MM.1S (cell line): ENCODE results near the gene TBC1D16.
"Not testable (repeated sequence)": the region's sequence is repeated elsewhere in the genome, so short reads cannot be mapped to it uniquely, and the experiment has no call there.

Source experiments
- DNase-seq: peaks from one replicate; pipeline ENCODE4 v3.0.0-alpha.2; 2015
- H2AFZ ChIP-seq: fragments of 300-600 bp; sonication (generic); 2 replicates; pipeline ENCODE4 v1.6.0; 2016; ENCODE audit warnings: antibody characterized with exemption, low read length
- H3F3A ChIP-seq: fragments of 300-600 bp; sonication (generic); 2 replicates; pipeline ENCODE4 v1.6.1; 2016; ENCODE audit warnings: mild to moderate bottlenecking, antibody characterized with exemption, low read length, moderate library complexity, mixed read lengths; ENCODE audit not compliant: insufficient read depth
- H3K27ac ChIP-seq: fragments of 300-600 bp; sonication (generic); 2 replicates; pipeline ENCODE4 v1.5.1; 2016; ENCODE audit warnings: mild to moderate bottlenecking, low read length
- H3K27me3 ChIP-seq: fragments of 300-600 bp; sonication (generic); replicated peaks from 2 replicates; pipeline ENCODE4 v1.6.0; 2016; ENCODE audit warnings: low read length; ENCODE audit not compliant: insufficient read depth
- H3K36me3 ChIP-seq: fragments of 300-600 bp; sonication (generic); replicated peaks from 2 replicates; pipeline ENCODE4 v1.6.1; 2016; ENCODE audit warnings: mild to moderate bottlenecking, low read length, mixed read lengths; ENCODE audit not compliant: insufficient read depth
- H3K4me1 ChIP-seq: fragments of 300-600 bp; sonication (generic); 2 replicates; pipeline ENCODE4 v1.6.1; 2016; ENCODE audit warnings: low read length, mixed read lengths
- H3K4me2 ChIP-seq: fragments of 300-600 bp; sonication (generic); 2 replicates; pipeline ENCODE4 v1.6.0; 2016; ENCODE audit warnings: low read depth, low read length
- H3K4me3 ChIP-seq: fragments of 300-600 bp; sonication (generic); 2 replicates; pipeline ENCODE4 v1.5.1; 2016; ENCODE audit warnings: low read length, mixed read lengths
- H3K79me2 ChIP-seq: fragments of 300-600 bp; sonication (generic); 2 replicates; pipeline ENCODE4 v1.6.1; 2016; ENCODE audit warnings: mixed run types, low read length, mixed read lengths
- H3K9ac ChIP-seq: fragments of 300-600 bp; sonication (generic); 2 replicates; pipeline ENCODE4 v1.6.1; 2016; ENCODE audit warnings: low read length, mixed read lengths
- H3K9me2 ChIP-seq: fragments of 300-600 bp; sonication (generic); replicated peaks from 2 replicates; pipeline ENCODE4 v1.6.1; 2016; ENCODE audit warnings: mild to moderate bottlenecking, low read length, mixed read lengths; ENCODE audit not compliant: insufficient read depth
- H3K9me3 ChIP-seq: fragments of 300-600 bp; sonication (generic); replicated peaks from 2 replicates; pipeline ENCODE4 v1.6.1; 2016; ENCODE audit warnings: mild to moderate bottlenecking, low read length, mixed read lengths; ENCODE audit not compliant: insufficient read depth
- H4K20me1 ChIP-seq: fragments of 300-600 bp; sonication (generic); 2 replicates; pipeline ENCODE4 v1.6.1; 2016; ENCODE audit warnings: mild to moderate bottlenecking, low read length, moderate library complexity, mixed read lengths; ENCODE audit not compliant: insufficient read depth
- CTCF ChIP-seq: fragments of 300-600 bp; sonication (generic); IDR thresholded peaks from 2 replicates; pipeline ENCODE4 v1.5.1; 2016; ENCODE audit warnings: antibody characterized with exemption, low read length, mixed read lengths
- EZH2 ChIP-seq: fragments of 300-600 bp; sonication (generic); optimal IDR thresholded peaks from 2 replicates; pipeline ENCODE3; 2017; ENCODE audit warnings: low read depth, mild to moderate bottlenecking, antibody characterized with exemption, low read length, mixed read lengths
- EZH2phosphoT487 ChIP-seq: fragments of 300-600 bp; sonication (generic); IDR thresholded peaks from 2 replicates; pipeline ENCODE4 v1.6.1; 2018; ENCODE audit warnings: antibody characterized with exemption, low read length

Gene TBC1D16

GRCh38 chr17:79960788-79961522 lies 74.7 kb downstream of the TBC1D16 start:
- H3K4me3 ChIP-seq, result no peak overlapping the region
- H4K20me1 ChIP-seq, result peaks cover 4% of the 10 kb centered on the region; the same call in 1 of the 2 replicates
- H3K9me2 ChIP-seq, result no peaks in the 10 kb centered on the region
- H3K27ac ChIP-seq, result no peak overlapping the region
- DNase-seq, result no peak
- H2AFZ ChIP-seq, result no peak overlapping the region
- H3K79me2 ChIP-seq, result no peaks in the 10 kb centered on the region
- TF ChIP-seq EZH2 (no peak), CTCF (no peak), EZH2phosphoT487 (no peak)
- H3K4me1 ChIP-seq, result 0 out of 2 replicates have a peak, but pooled peaks cover 2% of the 10 kb centered on the region
- H3F3A ChIP-seq, result no peaks in the 10 kb centered on the region
- H3K27me3 ChIP-seq, result peaks cover 100% of the 10 kb centered on the region
- no peak overlapping the region for H3K9ac ChIP-seq
- H3K4me2 ChIP-seq, result no peak overlapping the region
- no peaks in the 10 kb centered on the region for H3K9me3 ChIP-seq
- H3K36me3 ChIP-seq, result no peaks in the 10 kb centered on the region

GRCh38 chr17:79959042-79959441 lies 76.6 kb downstream of the TBC1D16 start:
- H3K79me2 ChIP-seq, result no peaks in the 10 kb centered on the region
- no peaks in the 10 kb centered on the region for H3F3A ChIP-seq
- H3K9me3 ChIP-seq, result no peaks in the 10 kb centered on the region
- DNase-seq, result no peak
- H3K4me2 ChIP-seq, result no peak overlapping the region
- no peak overlapping the region for H3K4me3 ChIP-seq
- H3K36me3 ChIP-seq, result no peaks in the 10 kb centered on the region
- TF ChIP-seq EZH2 (no peak), EZH2phosphoT487 (no peak), CTCF (no peak)
- no peak overlapping the region for H3K27ac ChIP-seq
- no peak overlapping the region for H3K9ac ChIP-seq
- H3K27me3 ChIP-seq, result peaks cover 100% of the 10 kb centered on the region
- H4K20me1 ChIP-seq, result peaks cover 8% of the 10 kb centered on the region
- H2AFZ ChIP-seq, result no peak overlapping the region
- H3K9me2 ChIP-seq, result no peaks in the 10 kb centered on the region
- 0 out of 2 replicates have a peak, but pooled peaks cover 2% of the 10 kb centered on the region for H3K4me1 ChIP-seq

GRCh38 chr17:79956853-79957252 lies 78.8 kb downstream of the TBC1D16 start:
- no peak overlapping the region for H3K9ac ChIP-seq
- no peak overlapping the region for H2AFZ ChIP-seq
- DNase-seq, result no peak
- peaks cover 100% of the 10 kb centered on the region for H3K27me3 ChIP-seq
- no peaks in the 10 kb centered on the region for H3K9me2 ChIP-seq
- peaks cover 9% of the 10 kb centered on the region for H4K20me1 ChIP-seq
- TF ChIP-seq EZH2phosphoT487 (no peak), EZH2 (no peak), CTCF (no peak)
- no peaks in the 10 kb centered on the region for H3K79me2 ChIP-seq
- no peak overlapping the region for H3K4me2 ChIP-seq
- no peaks in the 10 kb centered on the region for H3K9me3 ChIP-seq
- H3K36me3 ChIP-seq, result no peaks in the 10 kb centered on the region
- H3F3A ChIP-seq, result no peaks in the 10 kb centered on the region
- no peak overlapping the region for H3K27ac ChIP-seq
- H3K4me1 ChIP-seq, result 0 out of 2 replicates have a peak, but pooled peaks cover 2% of the 10 kb centered on the region
- no peak overlapping the region for H3K4me3 ChIP-seq

GRCh38 chr17:79956441-79956735 lies 79.3 kb downstream of the TBC1D16 start:
- peaks cover 100% of the 10 kb centered on the region for H3K27me3 ChIP-seq
- H3K27ac ChIP-seq, DNase-seq, H3K4me2 ChIP-seq, H4K20me1 ChIP-seq, H3K9me3 ChIP-seq, H3K36me3 ChIP-seq, H3K4me3 ChIP-seq, H3K9me2 ChIP-seq, H3K79me2 ChIP-seq, H2AFZ ChIP-seq, H3F3A ChIP-seq, H3K4me1 ChIP-seq, H3K9ac ChIP-seq: not testable (repeated sequence)
